H9 (cell line): ENCODE data around the gene LEPROT. TPM values are rescaled to one million over a fixed set of nuclear protein-coding genes. Genes with fewer than 3 reads are reported as not detected.

Experiments
- DNase-seq: peaks from one replicate; pipeline ENCODE4 v3.0.0-alpha.2; 2017
- H2AFZ ChIP-seq: one replicate; pipeline ENCODE4 v1.6.1; 2013; ENCODE audit warnings: mild to moderate bottlenecking, low read length, control low read depth, moderate library complexity
- H2AK5ac ChIP-seq: 2 replicates; pipeline ENCODE4 v1.6.1; 2013; ENCODE audit warnings: low read length, control low read depth, mixed read lengths; ENCODE audit not compliant: insufficient read length
- H2BK120ac ChIP-seq: one replicate; pipeline ENCODE4 v1.6.1; 2013; ENCODE audit warnings: low read depth, mild to moderate bottlenecking, low read length, control low read depth, inconsistent platforms; ENCODE audit not compliant: poor library complexity, severe bottlenecking
- H2BK12ac ChIP-seq: 2 replicates; pipeline ENCODE4 v1.6.1; 2013; ENCODE audit warnings: low read length, control low read depth, mixed read lengths, low read depth; ENCODE audit not compliant: insufficient read length
- H2BK15ac ChIP-seq: 2 replicates; pipeline ENCODE4 v1.6.1; 2013; ENCODE audit warnings: low read depth, low read length, control low read depth
- H2BK20ac ChIP-seq: one replicate; pipeline ENCODE4 v1.6.1; 2013; ENCODE audit warnings: low read depth, mild to moderate bottlenecking, low read length, control low read depth, inconsistent platforms; ENCODE audit not compliant: poor library complexity, severe bottlenecking
- H2BK5ac ChIP-seq: 2 replicates; pipeline ENCODE4 v1.6.1; 2013; ENCODE audit warnings: low read length, control low read depth, mixed read lengths; ENCODE audit not compliant: insufficient read length
- H3K14ac ChIP-seq: 2 replicates; pipeline ENCODE4 v1.6.1; 2013; ENCODE audit warnings: low read length, control low read depth; ENCODE audit not compliant: insufficient read depth
- H3K18ac ChIP-seq: 2 replicates; pipeline ENCODE4 v1.6.1; 2013; ENCODE audit warnings: low read depth, mild to moderate bottlenecking, mixed read lengths, low read length, control low read depth; ENCODE audit not compliant: insufficient read length
- H3K23ac ChIP-seq: 2 replicates; pipeline ENCODE4 v1.6.1; 2013; ENCODE audit warnings: low read length, control low read depth, mixed read lengths, low read depth; ENCODE audit not compliant: insufficient read length
- H3K23me2 ChIP-seq: 2 replicates; pipeline ENCODE4 v1.6.1; 2013; ENCODE audit warnings: low read depth, mild to moderate bottlenecking, mixed read lengths, low read length, control low read depth; ENCODE audit not compliant: insufficient read length, poor library complexity, severe bottlenecking
- H3K27ac ChIP-seq: 2 replicates; pipeline ENCODE4 v1.5.1; 2013; ENCODE audit warnings: low read length, control low read depth, mixed read lengths, low read depth; ENCODE audit not compliant: insufficient read length
- H3K27me3 ChIP-seq: 2 replicates; pipeline ENCODE4 v1.6.1; 2013; ENCODE audit warnings: low read length, control low read depth, inconsistent platforms; ENCODE audit not compliant: insufficient read depth
- H3K4ac ChIP-seq: 2 replicates; pipeline ENCODE4 v1.6.1; 2013; ENCODE audit warnings: low read depth, mild to moderate bottlenecking, control low read depth, inconsistent platforms, low read length, moderate library complexity
- H3K4me1 ChIP-seq: 2 replicates; pipeline ENCODE4 v1.6.1; 2013; ENCODE audit warnings: low read length, control low read depth, inconsistent platforms; ENCODE audit not compliant: insufficient read depth
- H3K4me2 ChIP-seq: 2 replicates; pipeline ENCODE4 v1.6.1; 2013; ENCODE audit warnings: low read length, control low read depth, mixed read lengths; ENCODE audit not compliant: insufficient read length, insufficient read depth
- H3K56ac ChIP-seq: 2 replicates; pipeline ENCODE4 v1.6.1; 2013; ENCODE audit warnings: low read depth, mild to moderate bottlenecking, mixed read lengths, low read length, control low read depth; ENCODE audit not compliant: insufficient read length
- H3K79me1 ChIP-seq: 2 replicates; pipeline ENCODE4 v1.6.1; 2013; ENCODE audit warnings: low read depth, mild to moderate bottlenecking, moderate library complexity, low read length, control low read depth, inconsistent platforms; ENCODE audit not compliant: insufficient read depth, poor library complexity, severe bottlenecking
- H3K79me2 ChIP-seq: 2 replicates; pipeline ENCODE4 v1.6.1; 2013; ENCODE audit warnings: low read length, control low read depth, inconsistent platforms; ENCODE audit not compliant: insufficient read depth
- H3K9ac ChIP-seq: 2 replicates; pipeline ENCODE4 v1.6.1; 2013; ENCODE audit warnings: low read length, control low read depth, mixed read lengths; ENCODE audit not compliant: insufficient read length; ENCODE audit errors: extremely low read depth
- H3K9me3 ChIP-seq: one replicate; pipeline ENCODE4 v1.6.1; 2013; ENCODE audit warnings: low read depth, low read length, inconsistent platforms; ENCODE audit not compliant: control insufficient read depth
- H3T11ph ChIP-seq: one replicate; pipeline ENCODE4 v1.6.1; 2013; ENCODE audit warnings: mild to moderate bottlenecking, low read length, control low read depth, inconsistent platforms
- H4K20me1 ChIP-seq: one replicate; pipeline ENCODE4 v1.6.1; 2013; ENCODE audit not compliant: control insufficient read depth, insufficient read length, insufficient read depth
- H4K5ac ChIP-seq: 2 replicates; pipeline ENCODE4 v1.6.1; 2013; ENCODE audit warnings: low read depth, mild to moderate bottlenecking, mixed read lengths, low read length, control low read depth; ENCODE audit not compliant: insufficient read length
- H4K8ac ChIP-seq: replicated peaks from 2 replicates; pipeline ENCODE4 v1.6.1; 2013; ENCODE audit warnings: low read length, control low read depth, mixed read lengths, low read depth; ENCODE audit not compliant: insufficient read length
- H4K91ac ChIP-seq: 2 replicates; pipeline ENCODE4 v1.6.1; 2013; ENCODE audit warnings: low read depth, mild to moderate bottlenecking, moderate library complexity, mixed read lengths, low read length, control low read depth; ENCODE audit not compliant: insufficient read length
- H3K27ac Mint-ChIP-seq, 3 experiments: 2 replicates in 2 of 3; 3 replicates in 1 of 3; pipeline ENCODE4 v1.8.0; 2020 to 2021; ENCODE audit warnings: mixed read lengths in 3 of 3, mild to moderate bottlenecking in 1 of 3, moderate library complexity in 1 of 3
- H3K27me3 Mint-ChIP-seq: 2 replicates; pipeline ENCODE4 v1.8.0; 2021; ENCODE audit warnings: low read depth, mild to moderate bottlenecking, moderate library complexity, mixed read lengths
- H3K36me3 Mint-ChIP-seq, 3 experiments: 2 replicates in 2 of 3; 3 replicates in 1 of 3; pipeline ENCODE4 v1.8.0; 2020 to 2021; ENCODE audit warnings: low read depth in 3 of 3, mixed read lengths in 3 of 3; ENCODE audit not compliant: insufficient read depth in 1 of 3
- H3K4me1 Mint-ChIP-seq, 2 experiments: 2 replicates each; pipeline ENCODE4 v1.8.0; 2020; ENCODE audit warnings: mixed read lengths in 2 of 2
- H3K4me3 Mint-ChIP-seq, 2 experiments: 2 replicates in 1 of 2; 3 replicates in 1 of 2; pipeline ENCODE4 v1.8.0; 2020 to 2021; ENCODE audit warnings: mild to moderate bottlenecking in 2 of 2, mixed read lengths in 2 of 2, moderate library complexity in 1 of 2
- H3K9me3 Mint-ChIP-seq, 2 experiments: 2 replicates in 1 of 2; 3 replicates in 1 of 2; pipeline ENCODE4 v1.8.0; 2020; ENCODE audit warnings: mild to moderate bottlenecking in 2 of 2, mixed read lengths in 2 of 2, moderate library complexity in 1 of 2
- WGBS: extraction: QIAGEN DNeasy Blood & Tissue Kit; methylation state at CpG from one replicate; pipeline ENCODE4 v1.1.7; 2013; ENCODE audit warnings: missing lambda C conversion rate, low lambda C conversion rate, mixed read lengths; ENCODE audit not compliant: insufficient read length; ENCODE audit errors: extremely low coverage; 5-methylcytosine and 5-hydroxymethylcytosine counted together
- total RNA-seq: library from RNA; stranded (reverse); gene quantifications from 2 replicates; pipeline ENCODE4 v1.2.1, GENCODE V29; 2021
- TF ChIP-seq, protein P1 (sequence below): fragments of 200-600 bp; sonication (generic); conservative IDR thresholded peaks from 3 replicates; pipeline ENCODE4 v1.8.0; 2021; ENCODE audit warnings: antibody characterized with exemption, mild to moderate bottlenecking

LEPROT gene
- total RNA-seq, 1 experiment from 2014 or later = 32.6 TPM

DNA sequence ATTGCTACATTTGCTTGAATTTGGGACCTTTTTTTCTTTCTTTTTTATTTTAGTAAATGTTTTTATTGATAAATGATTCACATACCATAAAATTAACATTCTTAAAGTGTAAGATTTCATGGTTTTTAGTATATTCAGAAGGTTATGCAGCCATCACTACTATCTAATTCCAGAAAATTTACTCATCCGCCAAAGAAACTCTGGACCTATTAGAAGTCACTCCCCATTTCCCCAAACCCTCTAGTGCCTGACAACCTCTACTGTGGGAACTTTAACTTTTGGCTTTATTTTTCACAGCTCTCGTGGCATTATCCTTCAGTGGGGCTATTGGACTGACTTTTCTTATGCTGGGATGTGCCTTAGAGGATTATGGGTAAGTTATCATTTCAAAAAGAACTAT, 4.5 kb downstream of the LEPROT start:
- Histone ChIP-seq H2BK20ac (no peak overlapping the region), H4K8ac (no peak overlapping the region), H2BK5ac (no peak overlapping the region), H4K5ac (no peak overlapping the region), H3K4me1 (peaks cover 7% of the 10 kb centered on the region; the same call in 1 of the 2 replicates), H3K9ac (no peak overlapping the region), H3K23ac (no peak overlapping the region), H4K20me1 (no peaks in the 10 kb centered on the region), H3K27ac (peak overlapping the region; percentile 73), H2AK5ac (no peak overlapping the region), H3K18ac (no peak overlapping the region), H3K4ac (no peak overlapping the region), H3K56ac (no peak overlapping the region), H3K27me3 (no peaks in the 10 kb centered on the region), H3T11ph (no peak overlapping the region), H3K23me2 (peaks cover 4% of the 10 kb centered on the region), H3K4me2 (no peak overlapping the region), H4K91ac (no peak overlapping the region), H2AFZ (no peak overlapping the region), H3K79me2 (peaks cover 10% of the 10 kb centered on the region; the same call in 1 of the 2 replicates), H3K9me3 (no peaks in the 10 kb centered on the region), H3K79me1 (peaks cover 4% of the 10 kb centered on the region), H2BK15ac (no peak overlapping the region), H2BK120ac (no peak overlapping the region), H3K14ac (no peak overlapping the region), H2BK12ac (no peak overlapping the region)
- Mint-ChIP-seq H3K27me3 (no peaks in the 10 kb centered on the region), H3K9me3 (no peaks in the 10 kb centered on the region), H3K36me3 (peaks cover 9 to 36% (median 25%) of the 10 kb centered on the region in 3 experiments; a peak in 6 of 7 replicates), H3K4me3 (no peak overlapping the region), H3K4me1 (peaks cover 27 to 39% of the 10 kb centered on the region in 2 experiments), H3K27ac (peak overlapping the region; percentile 2 to 98 (median 98); a peak in 5 of 7 replicates)
- WGBS = no CpG with 5 or more reads among the region's 2 CpGs
- no peak for DNase-seq
- TF ChIP-seq, protein P1, sequence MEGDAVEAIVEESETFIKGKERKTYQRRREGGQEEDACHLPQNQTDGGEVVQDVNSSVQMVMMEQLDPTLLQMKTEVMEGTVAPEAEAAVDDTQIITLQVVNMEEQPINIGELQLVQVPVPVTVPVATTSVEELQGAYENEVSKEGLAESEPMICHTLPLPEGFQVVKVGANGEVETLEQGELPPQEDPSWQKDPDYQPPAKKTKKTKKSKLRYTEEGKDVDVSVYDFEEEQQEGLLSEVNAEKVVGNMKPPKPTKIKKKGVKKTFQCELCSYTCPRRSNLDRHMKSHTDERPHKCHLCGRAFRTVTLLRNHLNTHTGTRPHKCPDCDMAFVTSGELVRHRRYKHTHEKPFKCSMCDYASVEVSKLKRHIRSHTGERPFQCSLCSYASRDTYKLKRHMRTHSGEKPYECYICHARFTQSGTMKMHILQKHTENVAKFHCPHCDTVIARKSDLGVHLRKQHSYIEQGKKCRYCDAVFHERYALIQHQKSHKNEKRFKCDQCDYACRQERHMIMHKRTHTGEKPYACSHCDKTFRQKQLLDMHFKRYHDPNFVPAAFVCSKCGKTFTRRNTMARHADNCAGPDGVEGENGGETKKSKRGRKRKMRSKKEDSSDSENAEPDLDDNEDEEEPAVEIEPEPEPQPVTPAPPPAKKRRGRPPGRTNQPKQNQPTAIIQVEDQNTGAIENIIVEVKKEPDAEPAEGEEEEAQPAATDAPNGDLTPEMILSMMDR = no peak
